Bronchial epithelial cell (primary cell): ENCODE results near the gene UBE2H. TPM values are rescaled to one million over a fixed set of nuclear protein-coding genes. Genes with fewer than 3 reads are reported as not detected.

ENCODE experiments used
- DNase-seq: peaks from one replicate; pipeline ENCODE4 v3.0.0-alpha.2; 2010; ENCODE audit warnings: low read depth
- FAIRE-seq: peaks from 2 replicates; lab custom pipeline; 2011; peaks lifted over from hg19 to GRCh38; lab: Jason Lieb, UNC
- H3K27me3 ChIP-seq: 2 replicates; pipeline ENCODE4 v1.5.1; 2011; ENCODE audit warnings: low read length; ENCODE audit not compliant: control insufficient read depth, insufficient read depth
- H3K36me3 ChIP-seq: 2 replicates; pipeline ENCODE4 v1.5.1; 2011; ENCODE audit warnings: low read length; ENCODE audit not compliant: control insufficient read depth, insufficient read depth
- H3K4me3 ChIP-seq: 2 replicates; pipeline ENCODE4 v1.5.1; 2011; ENCODE audit warnings: mild to moderate bottlenecking, low read depth, low read length, control low read depth
- total RNA-seq: library from RNA; depleted of rRNA; stranded (reverse); fragments of >200 nt; gene quantifications from 2 replicates; pipeline ENCODE4 v1.2.1, GENCODE V29; 2014
- TF ChIP-seq, protein P1 (sequence below): IDR thresholded peaks from 2 replicates; pipeline ENCODE4 v1.5.1; 2011; ENCODE audit warnings: mild to moderate bottlenecking, moderate library complexity, low read length, control low read depth, inconsistent platforms; ENCODE audit not compliant: insufficient read depth, severe bottlenecking

Gene UBE2H
- total RNA-seq, 1 donor from 2014 or later, result 50.0 TPM

GRCh38 chr7:129940329-129940728 lies 12.4 kb downstream of the UBE2H start:
- FAIRE-seq (no peak), DNase-seq (no peak)
- H3K4me3 ChIP-seq, result no peak overlapping the region
- peaks cover 6% of the 10 kb centered on the region for H3K36me3 ChIP-seq
- TF ChIP-seq, protein P1, sequence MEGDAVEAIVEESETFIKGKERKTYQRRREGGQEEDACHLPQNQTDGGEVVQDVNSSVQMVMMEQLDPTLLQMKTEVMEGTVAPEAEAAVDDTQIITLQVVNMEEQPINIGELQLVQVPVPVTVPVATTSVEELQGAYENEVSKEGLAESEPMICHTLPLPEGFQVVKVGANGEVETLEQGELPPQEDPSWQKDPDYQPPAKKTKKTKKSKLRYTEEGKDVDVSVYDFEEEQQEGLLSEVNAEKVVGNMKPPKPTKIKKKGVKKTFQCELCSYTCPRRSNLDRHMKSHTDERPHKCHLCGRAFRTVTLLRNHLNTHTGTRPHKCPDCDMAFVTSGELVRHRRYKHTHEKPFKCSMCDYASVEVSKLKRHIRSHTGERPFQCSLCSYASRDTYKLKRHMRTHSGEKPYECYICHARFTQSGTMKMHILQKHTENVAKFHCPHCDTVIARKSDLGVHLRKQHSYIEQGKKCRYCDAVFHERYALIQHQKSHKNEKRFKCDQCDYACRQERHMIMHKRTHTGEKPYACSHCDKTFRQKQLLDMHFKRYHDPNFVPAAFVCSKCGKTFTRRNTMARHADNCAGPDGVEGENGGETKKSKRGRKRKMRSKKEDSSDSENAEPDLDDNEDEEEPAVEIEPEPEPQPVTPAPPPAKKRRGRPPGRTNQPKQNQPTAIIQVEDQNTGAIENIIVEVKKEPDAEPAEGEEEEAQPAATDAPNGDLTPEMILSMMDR, result no peak
- no peaks in the 10 kb centered on the region for H3K27me3 ChIP-seq

DNA sequence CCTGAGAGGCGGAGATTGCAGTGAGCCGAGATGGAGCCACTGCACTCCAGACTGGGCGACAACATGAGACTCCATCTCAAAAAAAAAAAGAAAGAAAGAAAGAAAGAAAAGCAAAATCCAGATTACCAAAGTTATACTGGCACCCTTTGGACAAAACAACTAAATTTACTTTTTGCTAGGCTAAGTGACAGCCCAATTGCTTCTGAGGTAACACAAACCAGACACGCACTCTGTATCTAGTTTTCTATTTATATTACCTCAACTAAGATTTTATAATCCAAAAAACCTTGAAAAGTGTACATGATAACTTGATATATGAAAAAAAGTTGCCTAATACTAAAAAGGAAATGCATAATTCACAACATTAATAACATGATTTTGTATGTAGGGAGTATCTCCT lies 12.9 kb downstream of the UBE2H start:
- DNase-seq, result no peak
- TF ChIP-seq, protein P1, result no peak
- FAIRE-seq, result no peak
- H3K36me3 ChIP-seq, result peaks cover 6% of the 10 kb centered on the region
- no peaks in the 10 kb centered on the region for H3K27me3 ChIP-seq
- H3K4me3 ChIP-seq, result no peak overlapping the region

DNA sequence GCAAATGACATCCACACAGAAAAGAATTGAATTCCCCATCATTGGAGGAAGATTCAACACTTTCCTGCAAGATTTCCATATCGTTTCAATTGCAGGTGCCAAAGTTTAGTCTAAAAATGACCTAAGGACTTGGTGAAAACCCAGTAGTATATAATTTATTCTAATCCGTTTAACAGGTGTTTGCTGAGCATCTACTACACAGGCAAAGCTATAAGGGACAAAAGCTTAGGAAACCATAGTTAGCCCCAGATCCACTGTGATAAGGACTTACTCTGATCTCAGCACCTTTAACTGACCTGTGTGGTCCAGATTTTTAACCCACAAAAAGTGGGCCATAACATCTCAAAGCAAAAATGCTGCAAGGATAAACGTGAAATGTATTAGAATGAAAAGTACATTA lies 19.1 kb downstream of the UBE2H start:
- Histone ChIP-seq H3K36me3 (peaks cover 3% of the 10 kb centered on the region), H3K4me3 (no peak overlapping the region), H3K27me3 (no peaks in the 10 kb centered on the region)
- FAIRE-seq (no peak), DNase-seq (no peak)
- TF ChIP-seq, protein P1, result no peak

DNA sequence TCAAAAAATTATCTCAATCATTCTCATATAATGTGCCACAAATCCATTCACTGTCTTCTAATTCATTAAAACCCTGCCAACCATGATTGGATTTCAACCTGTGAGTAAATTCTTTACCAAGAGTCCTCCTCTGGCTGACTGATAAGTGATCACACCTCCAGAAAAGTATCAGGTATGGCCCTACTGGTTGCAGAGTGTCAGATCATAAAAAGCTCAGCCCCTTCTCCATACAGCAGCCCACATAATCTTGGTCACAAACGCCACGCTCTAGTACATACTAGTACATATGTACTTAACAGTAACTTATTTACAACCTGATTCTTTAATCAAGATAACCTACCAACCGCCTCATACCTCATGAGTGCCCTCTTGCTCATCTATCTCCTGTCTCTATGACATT lies 26.1 kb downstream of the UBE2H start:
- FAIRE-seq, result no peak
- DNase-seq, result no peak
- H3K4me3 ChIP-seq, result no peak overlapping the region
- peaks cover 5% of the 10 kb centered on the region for H3K36me3 ChIP-seq
- TF ChIP-seq, protein P1, result no peak
- no peaks in the 10 kb centered on the region for H3K27me3 ChIP-seq

DNA sequence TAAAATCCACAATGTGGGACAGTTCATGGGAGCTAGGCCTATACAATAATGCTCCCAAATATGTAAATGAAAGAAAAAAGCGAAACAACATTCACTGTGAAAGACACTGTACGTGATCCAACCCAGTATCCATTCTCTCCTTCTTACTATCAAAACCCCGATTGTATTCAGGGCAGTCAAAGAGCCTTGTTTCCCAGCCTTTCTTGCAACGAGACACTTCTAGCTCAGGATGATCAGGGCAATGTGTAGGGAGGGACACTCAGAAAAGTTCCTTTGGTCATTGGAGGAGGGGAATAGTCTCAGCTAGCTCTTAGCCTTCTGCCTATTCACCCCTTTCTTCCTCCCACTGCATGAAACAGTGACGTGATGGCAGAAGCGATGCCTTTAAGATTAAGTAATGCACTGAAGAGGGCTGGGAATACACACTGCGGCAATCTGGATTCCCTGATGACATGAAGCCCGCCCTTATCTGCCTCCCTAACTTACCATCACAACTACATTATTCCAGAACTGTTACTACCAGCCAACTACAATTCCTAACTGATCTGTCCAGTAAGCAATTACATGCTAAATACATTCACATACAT lies 27.3 kb downstream of the UBE2H start:
- Histone ChIP-seq H3K36me3 (peaks cover 7% of the 10 kb centered on the region), H3K4me3 (no peak overlapping the region), H3K27me3 (no peaks in the 10 kb centered on the region)
- no peak for FAIRE-seq
- TF ChIP-seq, protein P1, result no peak
- DNase-seq, result no peak

DNA sequence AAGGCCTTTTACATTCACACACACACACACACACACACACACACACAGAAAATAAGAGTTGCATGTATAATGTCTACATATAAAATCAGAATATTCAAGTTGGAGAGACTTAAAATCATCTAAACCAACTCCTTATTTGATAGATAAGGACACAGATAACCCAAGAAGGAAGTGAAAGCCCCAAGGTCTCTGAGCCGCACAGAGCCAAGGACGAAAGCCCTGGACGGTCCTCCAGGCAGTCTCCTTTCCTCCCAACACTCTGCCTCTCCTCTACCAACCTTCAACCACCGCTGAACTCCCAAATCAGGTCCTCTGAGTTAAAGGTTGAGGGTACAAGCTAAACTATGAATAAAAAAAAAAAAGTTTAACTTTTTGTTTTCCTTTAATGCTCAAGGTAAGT lies 28.2 kb downstream of the UBE2H start:
- FAIRE-seq (no peak), DNase-seq (no peak)
- H3K27me3 ChIP-seq, result no peaks in the 10 kb centered on the region
- peaks cover 7% of the 10 kb centered on the region for H3K36me3 ChIP-seq
- H3K4me3 ChIP-seq, result no peak overlapping the region
- TF ChIP-seq, protein P1, result no peak
